Ishikawa (cell line): ENCODE data around the gene DDX28.

Experiments used
- EP300 ChIP-seq: IDR thresholded peaks from 2 replicates; pipeline ENCODE4 v1.6.1; 2012; ENCODE audit warnings: borderline replicate concordance
- MAX ChIP-seq: IDR thresholded peaks from 2 replicates; pipeline ENCODE4 v1.6.1; 2012
- NFIC ChIP-seq: IDR thresholded peaks from 2 replicates; pipeline ENCODE4 v1.6.1; 2012
- RAD21 ChIP-seq: IDR thresholded peaks from 2 replicates; pipeline ENCODE4 v1.6.1; 2012; ENCODE audit warnings: low read depth
- REST ChIP-seq: IDR thresholded peaks from 2 replicates; pipeline ENCODE4 v1.6.1; 2012; ENCODE audit warnings: low read depth, mild to moderate bottlenecking
- TAF1 ChIP-seq: IDR thresholded peaks from 2 replicates; pipeline ENCODE4 v1.6.1; 2012; ENCODE audit warnings: low read depth, mild to moderate bottlenecking
- TCF12 ChIP-seq: IDR thresholded peaks from 2 replicates; pipeline ENCODE4 v1.6.1; 2012; ENCODE audit warnings: low read depth
- TEAD4 ChIP-seq: IDR thresholded peaks from 2 replicates; pipeline ENCODE4 v1.6.1; 2012
- USF1 ChIP-seq: IDR thresholded peaks from 2 replicates; pipeline ENCODE4 v1.6.1; 2012
- YY1 ChIP-seq: IDR thresholded peaks from 2 replicates; pipeline ENCODE4 v1.6.1; 2012; ENCODE audit warnings: low read depth
- ZBTB7A ChIP-seq: IDR thresholded peaks from 2 replicates; pipeline ENCODE4 v1.6.1; 2012; ENCODE audit warnings: low read depth

GRCh38 chr16:67987460-67988160, 35.4 kb downstream of the DDX28 start:
- no peak for TF ChIP-seq MAX
- TF ChIP-seq ZBTB7A: no peak
- TF ChIP-seq RAD21: no peak
- no peak for TF ChIP-seq TAF1
- TF ChIP-seq YY1: no peak
- TF ChIP-seq TCF12: no peak
- no peak for TF ChIP-seq TEAD4
- no peak for TF ChIP-seq EP300
- no peak for TF ChIP-seq NFIC
- no peak for TF ChIP-seq REST
- no peak for TF ChIP-seq USF1
